Lower leg skin (tissue), 4 donors: ENCODE data around the gene IKZF1. TPM values are rescaled to one million over a fixed set of nuclear protein-coding genes. Genes with fewer than 3 reads are reported as not detected.

Source experiments
- DNase-seq, 2 donors: peaks; one replicate each; pipeline ENCODE4 v3.0.0-alpha.2; 2019; ENCODE audit warnings: low spot score in 2 of 2
- H3K4me3 ChIP-seq: fragments of 200-600 bp; sonication (generic); 2 replicates; pipeline ENCODE4 v1.5.1; 2017; ENCODE audit warnings: mild to moderate bottlenecking, low read depth; ENCODE audit not compliant: poor library complexity, severe bottlenecking
- POLR2A ChIP-seq, 2 donors: fragments of 450-650 bp; IDR thresholded peaks; one replicate each; pipeline ENCODE4 v1.6.1; 2016 to 2017; ENCODE audit warnings: antibody characterized with exemption in 2 of 2, mild to moderate bottlenecking in 1 of 2, moderate library complexity in 1 of 2
- WGBS, 2 donors: methylation state at CpG; one replicate each; pipeline ENCODE4 v1.1.5; 2018; 5-methylcytosine and 5-hydroxymethylcytosine counted together
- intact Hi-C: fragments of 100-400 bp; cut with DNase I; formaldehyde crosslinking; loops from one replicate; pipeline ENCODE4 v1.15.0; 2023; ENCODE audit warnings: low total_unique reads
- total RNA-seq, 4 donors: library from RNA; depleted of rRNA; stranded (reverse); fragments of >200 nt; gene quantifications; one replicate each; pipeline ENCODE4 v1.1.0, GENCODE V29; 2016
- TF ChIP-seq, protein P1 (sequence below), 3 donors: fragments of 450-650 bp; IDR thresholded peaks; one replicate each; pipeline ENCODE4 v1.5.1; 2016; ENCODE audit warnings: antibody characterized with exemption in 3 of 3, mild to moderate bottlenecking in 3 of 3, moderate library complexity in 2 of 3

IKZF1 gene
- total RNA-seq, 4 donors from 2014 or later, result 5.3 to 10.8 (median 7.6) TPM

DNA sequence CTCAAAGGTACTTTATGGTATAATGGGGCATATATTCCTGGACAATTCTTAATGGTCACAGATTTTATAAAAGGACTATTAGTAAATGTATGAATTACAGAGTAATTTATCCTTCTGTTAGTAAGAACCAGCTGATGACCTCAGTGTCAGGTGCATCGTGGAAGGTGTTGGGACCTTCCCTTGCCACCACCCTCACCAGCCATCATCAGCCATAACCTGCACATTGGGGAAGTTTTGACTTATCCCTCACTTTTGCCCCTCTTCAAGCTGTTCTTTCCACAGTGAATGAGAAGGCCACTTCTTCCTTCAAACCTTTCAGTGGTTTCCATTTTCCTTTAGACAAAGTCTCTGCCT lies 93.4 kb downstream of the IKZF1 start:
- intact Hi-C loops, result no loop called here
- WGBS, 2 donors, result 88 to 94% methylated on average over 1 of the region's 1 CpG
- TF ChIP-seq POLR2A (IDR thresholded peaks at IDR 0.05), result no peak
- TF ChIP-seq, protein P1, sequence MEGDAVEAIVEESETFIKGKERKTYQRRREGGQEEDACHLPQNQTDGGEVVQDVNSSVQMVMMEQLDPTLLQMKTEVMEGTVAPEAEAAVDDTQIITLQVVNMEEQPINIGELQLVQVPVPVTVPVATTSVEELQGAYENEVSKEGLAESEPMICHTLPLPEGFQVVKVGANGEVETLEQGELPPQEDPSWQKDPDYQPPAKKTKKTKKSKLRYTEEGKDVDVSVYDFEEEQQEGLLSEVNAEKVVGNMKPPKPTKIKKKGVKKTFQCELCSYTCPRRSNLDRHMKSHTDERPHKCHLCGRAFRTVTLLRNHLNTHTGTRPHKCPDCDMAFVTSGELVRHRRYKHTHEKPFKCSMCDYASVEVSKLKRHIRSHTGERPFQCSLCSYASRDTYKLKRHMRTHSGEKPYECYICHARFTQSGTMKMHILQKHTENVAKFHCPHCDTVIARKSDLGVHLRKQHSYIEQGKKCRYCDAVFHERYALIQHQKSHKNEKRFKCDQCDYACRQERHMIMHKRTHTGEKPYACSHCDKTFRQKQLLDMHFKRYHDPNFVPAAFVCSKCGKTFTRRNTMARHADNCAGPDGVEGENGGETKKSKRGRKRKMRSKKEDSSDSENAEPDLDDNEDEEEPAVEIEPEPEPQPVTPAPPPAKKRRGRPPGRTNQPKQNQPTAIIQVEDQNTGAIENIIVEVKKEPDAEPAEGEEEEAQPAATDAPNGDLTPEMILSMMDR (IDR thresholded peaks at IDR 0.05), result no peak
- DNase-seq, result no peak
- H3K4me3 ChIP-seq, result no peak overlapping the region

DNA sequence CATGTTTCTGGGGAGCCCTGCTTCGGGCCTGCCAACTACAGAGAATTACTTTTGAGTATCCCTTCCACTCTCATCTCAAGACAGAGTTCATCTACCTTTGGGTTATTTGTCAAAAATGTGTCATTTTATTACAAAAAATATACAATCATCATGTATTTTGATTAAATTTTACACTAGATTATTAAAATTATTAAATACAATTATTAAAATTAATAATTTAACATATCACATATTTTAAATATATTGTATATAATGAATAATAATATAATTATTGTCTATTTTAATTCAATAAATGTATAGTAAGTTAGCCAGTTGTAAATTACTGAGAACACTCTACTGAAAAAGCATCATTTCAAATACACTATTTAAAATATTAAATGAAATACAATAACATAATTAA lies 94.7 kb downstream of the IKZF1 start:
- no peak for TF ChIP-seq POLR2A (IDR thresholded peaks at IDR 0.05)
- TF ChIP-seq, protein P1 (IDR thresholded peaks at IDR 0.05), result no peak
- no peak for DNase-seq
- 77 to 92% methylated on average over 1 of the region's 1 CpG for WGBS, 2 donors
- intact Hi-C loops, result no loop called here
- H3K4me3 ChIP-seq, result no peak overlapping the region

DNA sequence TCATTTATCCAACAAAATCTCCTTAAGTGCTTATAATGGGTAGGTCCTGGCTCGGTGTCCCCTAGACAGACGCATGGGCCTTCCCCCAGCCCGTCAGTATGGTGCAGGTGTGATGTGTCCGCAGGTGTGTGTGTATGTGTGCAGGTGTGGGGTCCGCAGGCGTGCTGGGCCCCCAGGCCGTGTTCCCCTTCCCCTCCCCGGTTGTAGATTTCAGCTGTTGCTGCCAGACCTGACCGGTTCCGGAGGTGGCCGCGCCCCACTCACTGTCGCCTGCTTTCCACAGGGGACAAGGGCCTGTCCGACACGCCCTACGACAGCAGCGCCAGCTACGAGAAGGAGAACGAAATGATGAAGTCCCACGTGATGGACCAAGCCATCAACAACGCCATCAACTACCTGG lies 95.1 kb downstream of the IKZF1 start:
- H3K4me3 ChIP-seq, result no peak overlapping the region
- DNase-seq, result no peak
- TF ChIP-seq POLR2A (IDR thresholded peaks at IDR 0.05), result no peak
- TF ChIP-seq, protein P1 (IDR thresholded peaks at IDR 0.05), result no peak
- intact Hi-C loops, result no loop called here
- WGBS, 2 donors, result 64 to 79% methylated on average over 6 to 20 of the region's 21 CpGs

DNA sequence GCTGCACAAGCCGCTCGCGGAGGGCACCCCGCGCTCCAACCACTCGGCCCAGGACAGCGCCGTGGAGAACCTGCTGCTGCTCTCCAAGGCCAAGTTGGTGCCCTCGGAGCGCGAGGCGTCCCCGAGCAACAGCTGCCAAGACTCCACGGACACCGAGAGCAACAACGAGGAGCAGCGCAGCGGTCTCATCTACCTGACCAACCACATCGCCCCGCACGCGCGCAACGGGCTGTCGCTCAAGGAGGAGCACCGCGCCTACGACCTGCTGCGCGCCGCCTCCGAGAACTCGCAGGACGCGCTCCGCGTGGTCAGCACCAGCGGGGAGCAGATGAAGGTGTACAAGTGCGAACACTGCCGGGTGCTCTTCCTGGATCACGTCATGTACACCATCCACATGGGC lies 95.6 kb downstream of the IKZF1 start:
- H3K4me3 ChIP-seq, result no peak overlapping the region
- DNase-seq, result no peak
- intact Hi-C loops, result no loop called here
- TF ChIP-seq POLR2A (IDR thresholded peaks at IDR 0.05), result no peak
- TF ChIP-seq, protein P1 (IDR thresholded peaks at IDR 0.05), result no peak
- WGBS, 2 donors, result 28 to 52% methylated on average over 27 to 28 of the region's 41 CpGs

DNA sequence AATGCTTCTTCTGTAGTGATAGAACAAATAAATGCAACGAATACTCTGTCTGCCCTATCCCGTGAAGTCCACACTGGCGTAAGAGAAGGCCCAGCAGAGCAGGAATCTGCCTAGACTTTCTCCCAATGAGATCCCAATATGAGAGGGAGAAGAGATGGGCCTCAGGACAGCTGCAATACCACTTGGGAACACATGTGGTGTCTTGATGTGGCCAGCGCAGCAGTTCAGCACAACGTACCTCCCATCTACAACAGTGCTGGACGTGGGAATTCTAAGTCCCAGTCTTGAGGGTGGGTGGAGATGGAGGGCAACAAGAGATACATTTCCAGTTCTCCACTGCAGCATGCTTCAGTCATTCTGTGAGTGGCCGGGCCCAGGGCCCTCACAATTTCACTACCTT lies 99.9 kb downstream of the IKZF1 start:
- intact Hi-C loops, result no loop called here
- no peak for DNase-seq

DNA sequence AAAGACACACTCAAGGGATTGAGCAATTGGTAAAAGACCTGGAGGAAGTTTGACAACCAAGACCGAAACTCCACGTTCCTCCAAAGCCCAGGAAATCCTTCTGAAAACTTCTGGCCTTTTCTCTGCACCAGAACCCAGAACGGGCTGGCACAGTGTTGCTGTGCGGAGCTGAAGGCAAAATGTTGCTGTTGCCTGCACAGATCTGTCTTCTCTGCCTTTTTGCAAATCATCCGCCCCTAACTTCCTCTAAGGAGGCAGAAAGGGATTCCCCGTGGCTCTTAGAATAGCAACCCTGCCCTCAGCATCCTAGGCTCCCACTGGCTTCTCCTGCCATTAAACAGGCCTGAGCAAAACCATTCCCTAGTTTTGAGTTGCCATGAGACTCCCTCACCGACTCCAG lies 100.7 kb downstream of the IKZF1 start:
- intact Hi-C loops, result no loop called here
- no peak overlapping the region for H3K4me3 ChIP-seq
- TF ChIP-seq, protein P1 (IDR thresholded peaks at IDR 0.05), result no peak
- TF ChIP-seq POLR2A (IDR thresholded peaks at IDR 0.05), result no peak
- DNase-seq, result no peak
- 75 to 79% methylated on average over 7 of the region's 7 CpGs for WGBS, 2 donors

More for the DNA sequence above, 99.9 kb downstream of the IKZF1 start:
- no peak for TF ChIP-seq POLR2A (IDR thresholded peaks at IDR 0.05)
- TF ChIP-seq, protein P1 (IDR thresholded peaks at IDR 0.05), result no peak
- no peak overlapping the region for H3K4me3 ChIP-seq
- 75 to 84% methylated on average over 7 of the region's 7 CpGs for WGBS, 2 donors
